Natural killer cell treated with Interleukin-12 subunit alpha and Interleukin-12 subunit beta and Interleukin-15 and Interleukin-18, amount 100 ng/mL, for 72 hours (primary cell): ENCODE measurements around the gene DYNC1H1. TPM values are rescaled to one million over a fixed set of nuclear protein-coding genes. Genes with fewer than 3 reads are reported as not detected.

Source experiments
- ATAC-seq, 2 donors: fragments of 150-1000 bp; cut with Tn5 transposase in 1 of 2; sonication (Bioruptor Pico), chemical (Tn5 transposase) in 1 of 2; 2 replicates each; pipeline ENCODE4 v1.10.0; 2021
- DNase-seq: peaks from one replicate; pipeline ENCODE4 v3.0.0; 2022; ENCODE audit warnings: low spot score
- H3K27ac Mint-ChIP-seq, 2 donors: 1 replicate in 1 of 2; 2 replicates in 1 of 2; pipeline ENCODE4 v1.8.0; 2022; ENCODE audit warnings: mixed read lengths in 2 of 2, mild to moderate bottlenecking in 1 of 2, moderate library complexity in 1 of 2
- H3K27me3 Mint-ChIP-seq, 2 donors: 1 replicate in 1 of 2; 2 replicates in 1 of 2; pipeline ENCODE4 v1.8.0; 2022; ENCODE audit warnings: mixed read lengths in 2 of 2
- H3K36me3 Mint-ChIP-seq: one replicate; pipeline ENCODE4 v1.8.0; 2022; ENCODE audit warnings: mixed read lengths
- H3K4me1 Mint-ChIP-seq, 2 donors: 1 replicate in 1 of 2; 2 replicates in 1 of 2; pipeline ENCODE4 v1.8.0; 2022; ENCODE audit warnings: low read depth in 2 of 2, mixed read lengths in 2 of 2, mild to moderate bottlenecking in 1 of 2
- H3K4me3 Mint-ChIP-seq: one replicate; pipeline ENCODE4 v1.8.0; 2022; ENCODE audit warnings: mixed read lengths
- H3K9me3 Mint-ChIP-seq: 2 replicates; pipeline ENCODE4 v1.8.0; 2022; ENCODE audit warnings: mixed read lengths
- total RNA-seq, 2 donors: library from RNA; stranded (reverse); gene quantifications; one replicate each; pipeline ENCODE4 v1.2.3, GENCODE V29; 2022

DYNC1H1 gene
- total RNA-seq, 2 donors from 2014 or later = 322 to 415 TPM

DNA sequence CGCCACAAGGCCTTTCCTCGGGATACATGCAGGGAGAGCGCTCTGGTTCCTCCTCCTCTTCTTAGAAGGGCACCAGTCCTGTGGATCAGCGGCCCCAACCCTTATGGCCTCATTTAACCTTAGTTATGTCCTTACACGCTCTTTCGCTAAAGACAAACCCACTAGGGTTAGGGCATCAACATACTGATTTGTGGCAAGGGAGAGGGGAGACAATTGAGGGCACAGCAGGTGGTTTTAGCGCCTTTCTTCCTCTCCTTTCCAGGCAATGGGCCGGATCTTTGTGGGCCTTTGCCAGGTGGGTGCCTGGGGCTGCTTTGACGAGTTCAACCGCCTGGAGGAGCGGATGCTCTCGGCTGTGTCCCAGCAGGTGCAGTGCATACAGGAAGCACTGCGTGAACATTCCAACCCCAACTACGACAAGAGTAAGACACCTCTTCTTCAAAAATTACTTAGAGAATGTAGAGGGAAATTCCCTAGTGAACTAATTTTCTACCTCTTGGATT lies 43.6 kb downstream of the DYNC1H1 start:
- Mint-ChIP-seq H3K9me3 (no peaks in the 10 kb centered on the region), H3K27me3 (no peaks in the 10 kb centered on the region), H3K36me3 (peaks cover 30% of the 10 kb centered on the region), H3K27ac (no peak overlapping the region), H3K4me3 (no peak overlapping the region), H3K4me1 (no peaks in the 10 kb centered on the region)
- DNase-seq (no peak), ATAC-seq (no peak)

DNA sequence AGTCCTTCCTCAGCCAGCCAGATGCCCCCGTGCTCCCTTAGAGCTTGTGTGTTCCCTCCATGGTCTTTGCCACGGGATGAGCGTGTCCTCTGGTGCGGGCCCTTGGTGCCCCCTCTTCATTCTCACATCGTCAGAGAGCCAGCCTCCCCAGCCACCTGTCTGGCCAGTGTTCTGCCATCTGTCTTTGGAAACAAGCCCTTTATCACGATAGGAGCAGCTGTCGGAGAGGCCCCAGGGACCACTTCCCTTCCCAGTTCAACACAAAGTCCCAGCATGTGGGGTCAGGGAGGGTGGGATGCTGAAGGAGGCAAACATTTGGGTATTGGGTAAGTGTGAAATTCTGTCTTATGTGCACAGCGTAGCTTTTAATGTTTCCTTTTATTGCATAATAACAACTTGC lies 44.5 kb downstream of the DYNC1H1 start:
- Mint-ChIP-seq H3K27me3 (no peaks in the 10 kb centered on the region), H3K4me1 (no peaks in the 10 kb centered on the region), H3K27ac (no peak overlapping the region), H3K4me3 (no peak overlapping the region), H3K36me3 (peaks cover 38% of the 10 kb centered on the region), H3K9me3 (no peaks in the 10 kb centered on the region)
- DNase-seq = no peak
- ATAC-seq = no peak

DNA sequence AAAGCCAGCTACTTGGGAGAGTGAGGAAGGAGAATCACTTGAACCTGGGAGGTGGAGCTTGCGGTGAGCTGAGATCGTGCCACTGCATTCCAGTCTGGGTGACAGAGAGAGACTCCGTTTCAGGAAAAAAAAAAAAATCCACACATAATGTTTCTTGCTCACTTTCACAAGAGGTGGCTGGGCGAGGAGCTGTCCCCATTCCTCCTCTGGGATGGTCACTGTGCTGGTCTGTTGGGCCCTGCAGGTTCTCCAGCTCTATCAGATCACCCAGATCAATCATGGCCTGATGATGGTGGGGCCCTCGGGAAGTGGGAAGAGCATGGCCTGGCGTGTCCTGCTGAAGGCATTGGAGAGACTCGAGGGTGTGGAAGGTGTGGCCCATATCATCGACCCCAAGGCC lies 47.3 kb downstream of the DYNC1H1 start:
- Mint-ChIP-seq H3K36me3 (peaks cover 42% of the 10 kb centered on the region), H3K9me3 (no peaks in the 10 kb centered on the region), H3K27me3 (no peaks in the 10 kb centered on the region), H3K4me1 (no peaks in the 10 kb centered on the region), H3K4me3 (no peak overlapping the region), H3K27ac (no peak overlapping the region)
- no peak for DNase-seq
- ATAC-seq = no peak

DNA sequence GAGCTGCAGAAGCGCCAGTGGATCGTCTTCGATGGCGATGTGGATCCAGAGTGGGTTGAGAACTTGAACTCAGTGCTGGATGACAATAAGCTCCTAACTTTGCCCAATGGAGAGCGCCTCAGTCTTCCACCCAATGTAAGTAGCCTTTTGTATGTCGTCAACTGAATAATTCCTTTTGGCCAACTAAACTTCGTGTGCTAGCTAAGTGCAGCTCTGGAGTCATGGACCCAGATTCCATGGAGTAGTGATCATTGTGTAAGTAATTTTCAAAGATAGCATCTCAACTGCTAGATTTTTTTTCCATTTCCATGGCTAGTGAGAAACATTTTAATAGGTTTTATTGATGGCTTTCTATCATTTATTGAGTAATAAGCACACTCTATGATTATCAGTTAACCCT lies 48.0 kb downstream of the DYNC1H1 start:
- H3K27ac Mint-ChIP-seq = no peak overlapping the region
- ATAC-seq (no peak), DNase-seq (no peak)
- no peaks in the 10 kb centered on the region for H3K9me3 Mint-ChIP-seq
- H3K36me3 Mint-ChIP-seq = peaks cover 37% of the 10 kb centered on the region
- no peaks in the 10 kb centered on the region for H3K27me3 Mint-ChIP-seq
- H3K4me1 Mint-ChIP-seq = no peaks in the 10 kb centered on the region
- H3K4me3 Mint-ChIP-seq = no peak overlapping the region

DNA sequence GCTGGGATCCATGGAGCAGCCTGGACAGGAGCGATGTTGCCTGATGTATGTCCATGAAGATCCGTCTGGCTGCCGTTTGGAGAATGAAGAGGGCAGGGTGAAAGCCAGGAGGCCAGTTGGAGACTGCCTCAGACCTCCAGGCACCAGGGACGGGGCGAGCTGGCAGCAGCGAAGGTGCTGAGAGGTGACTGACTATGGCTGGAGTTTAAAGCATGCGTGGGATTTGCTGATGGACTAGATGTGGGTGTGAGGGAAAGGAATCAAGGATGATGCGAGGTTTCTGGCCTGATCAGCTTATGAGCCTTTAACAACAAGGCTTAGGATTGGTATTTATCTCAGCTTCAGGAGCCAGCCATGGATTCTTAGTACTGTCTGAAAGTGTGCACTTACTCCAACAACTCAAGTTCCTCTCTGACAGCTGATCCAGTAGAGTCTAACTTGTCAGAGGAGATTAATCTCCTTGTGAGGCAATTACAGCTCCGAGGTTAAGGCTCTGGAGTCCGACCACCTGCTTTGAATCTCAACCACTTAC lies 49.4 kb downstream of the DYNC1H1 start:
- Mint-ChIP-seq H3K4me3 (no peak overlapping the region), H3K27ac (no peak overlapping the region), H3K27me3 (no peaks in the 10 kb centered on the region), H3K36me3 (peaks cover 36% of the 10 kb centered on the region), H3K9me3 (no peaks in the 10 kb centered on the region), H3K4me1 (no peaks in the 10 kb centered on the region)
- ATAC-seq = no peak
- DNase-seq = no peak

DNA sequence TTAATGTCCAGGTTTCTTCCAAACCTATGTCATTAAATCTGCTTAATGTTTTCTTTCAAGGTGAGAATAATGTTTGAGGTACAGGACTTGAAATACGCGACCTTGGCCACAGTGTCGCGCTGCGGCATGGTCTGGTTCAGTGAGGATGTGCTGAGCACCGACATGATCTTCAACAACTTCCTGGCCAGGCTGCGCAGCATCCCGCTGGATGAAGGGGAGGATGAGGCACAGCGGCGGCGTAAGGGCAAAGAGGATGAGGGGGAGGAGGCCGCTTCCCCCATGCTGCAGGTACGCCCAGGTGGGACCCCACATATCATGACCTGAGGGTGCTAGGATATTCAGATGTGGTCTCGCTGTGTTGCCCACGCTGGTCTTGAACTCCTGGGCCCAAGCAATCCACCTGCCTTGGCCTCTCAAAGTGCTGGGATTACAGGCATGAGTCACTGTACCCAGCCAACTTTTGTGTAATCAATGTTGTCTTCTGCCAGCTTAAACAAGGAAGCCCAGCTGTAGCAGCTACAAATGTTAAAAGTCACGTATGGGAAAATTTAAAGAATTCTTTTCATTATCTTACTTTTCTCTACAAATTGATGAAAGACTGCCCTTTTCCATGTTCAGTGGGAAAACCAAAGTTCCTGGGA lies 50.8 kb downstream of the DYNC1H1 start:
- DNase-seq = no peak
- H3K27ac Mint-ChIP-seq = no peak overlapping the region
- ATAC-seq = no peak
- H3K36me3 Mint-ChIP-seq = peaks cover 35% of the 10 kb centered on the region
- H3K4me3 Mint-ChIP-seq = no peak overlapping the region
- no peaks in the 10 kb centered on the region for H3K9me3 Mint-ChIP-seq
- H3K4me1 Mint-ChIP-seq = no peaks in the 10 kb centered on the region
- no peaks in the 10 kb centered on the region for H3K27me3 Mint-ChIP-seq

DNA sequence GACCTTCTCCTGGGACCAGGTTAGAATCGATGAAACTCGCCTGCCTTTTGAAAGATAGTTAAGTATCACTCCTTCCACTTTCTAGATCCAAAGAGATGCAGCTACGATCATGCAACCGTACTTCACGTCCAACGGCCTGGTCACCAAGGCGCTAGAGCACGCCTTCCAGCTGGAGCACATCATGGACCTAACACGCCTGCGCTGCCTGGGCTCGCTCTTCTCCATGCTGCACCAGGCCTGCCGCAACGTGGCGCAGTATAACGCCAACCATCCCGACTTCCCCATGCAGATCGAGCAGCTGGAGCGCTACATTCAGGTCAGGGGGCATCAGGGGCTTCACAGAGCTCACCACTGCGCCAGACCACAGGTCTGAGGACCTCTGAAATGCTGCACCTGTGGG lies 51.4 kb downstream of the DYNC1H1 start:
- DNase-seq (no peak), ATAC-seq (no peak)
- Mint-ChIP-seq H3K4me1 (no peaks in the 10 kb centered on the region), H3K27ac (no peak overlapping the region), H3K36me3 (peaks cover 34% of the 10 kb centered on the region), H3K27me3 (no peaks in the 10 kb centered on the region), H3K4me3 (no peak overlapping the region), H3K9me3 (no peaks in the 10 kb centered on the region)

DNA sequence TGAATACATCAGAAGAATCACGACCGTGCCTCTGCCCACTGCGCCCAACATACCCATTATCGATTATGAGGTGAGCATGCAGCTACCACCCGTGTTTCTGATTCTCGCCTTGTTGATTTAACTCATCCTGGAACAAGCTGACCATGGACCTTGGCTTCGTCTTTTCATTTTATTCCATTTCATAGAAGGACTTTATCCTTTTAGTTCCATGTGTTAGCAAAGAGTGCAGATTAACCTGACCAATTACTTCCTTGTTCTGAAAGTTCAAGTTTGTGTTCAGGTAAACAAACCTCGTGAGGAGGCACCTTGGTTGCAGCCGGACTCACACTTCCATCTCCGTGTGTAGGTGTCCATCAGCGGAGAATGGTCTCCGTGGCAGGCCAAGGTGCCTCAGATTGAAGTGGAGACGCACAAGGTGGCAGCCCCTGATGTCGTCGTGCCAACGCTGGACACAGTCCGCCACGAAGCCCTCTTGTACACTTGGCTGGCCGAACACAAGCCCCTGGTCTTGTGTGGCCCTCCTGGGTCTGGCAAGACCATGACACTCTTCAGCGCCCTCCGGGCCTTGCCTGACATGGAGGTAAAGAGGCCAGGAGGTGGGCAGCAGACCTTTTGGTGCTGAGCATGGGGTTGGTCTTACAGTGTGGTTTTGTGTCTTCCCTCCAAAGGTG lies 52.2 kb downstream of the DYNC1H1 start:
- no peak overlapping the region for H3K4me3 Mint-ChIP-seq
- ATAC-seq = no peak
- no peaks in the 10 kb centered on the region for H3K9me3 Mint-ChIP-seq
- no peak overlapping the region for H3K27ac Mint-ChIP-seq
- no peak for DNase-seq
- H3K4me1 Mint-ChIP-seq = no peaks in the 10 kb centered on the region
- H3K27me3 Mint-ChIP-seq = no peaks in the 10 kb centered on the region
- peaks cover 33% of the 10 kb centered on the region for H3K36me3 Mint-ChIP-seq

DNA sequence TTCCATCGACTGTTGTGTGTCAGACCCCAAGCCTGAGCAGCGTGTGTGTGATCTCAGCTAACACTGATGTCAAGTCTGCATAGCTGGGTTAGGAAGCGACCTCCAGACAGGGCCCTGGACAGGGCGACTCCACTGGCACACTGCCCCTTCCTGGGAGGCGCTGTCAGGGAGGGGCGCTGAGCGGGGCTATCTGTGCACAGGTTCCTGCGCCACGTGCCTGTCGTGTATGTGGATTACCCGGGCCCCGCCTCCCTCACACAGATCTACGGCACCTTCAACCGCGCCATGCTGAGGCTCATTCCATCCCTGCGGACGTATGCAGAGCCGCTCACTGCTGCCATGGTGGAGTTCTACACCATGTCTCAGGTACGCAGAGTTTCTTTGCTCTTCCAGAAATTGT lies 53.9 kb downstream of the DYNC1H1 start:
- Mint-ChIP-seq H3K4me1 (no peaks in the 10 kb centered on the region), H3K27me3 (no peaks in the 10 kb centered on the region), H3K36me3 (peaks cover 21% of the 10 kb centered on the region), H3K4me3 (no peak overlapping the region), H3K9me3 (no peaks in the 10 kb centered on the region), H3K27ac (no peak overlapping the region)
- no peak for ATAC-seq
- DNase-seq = no peak

DNA sequence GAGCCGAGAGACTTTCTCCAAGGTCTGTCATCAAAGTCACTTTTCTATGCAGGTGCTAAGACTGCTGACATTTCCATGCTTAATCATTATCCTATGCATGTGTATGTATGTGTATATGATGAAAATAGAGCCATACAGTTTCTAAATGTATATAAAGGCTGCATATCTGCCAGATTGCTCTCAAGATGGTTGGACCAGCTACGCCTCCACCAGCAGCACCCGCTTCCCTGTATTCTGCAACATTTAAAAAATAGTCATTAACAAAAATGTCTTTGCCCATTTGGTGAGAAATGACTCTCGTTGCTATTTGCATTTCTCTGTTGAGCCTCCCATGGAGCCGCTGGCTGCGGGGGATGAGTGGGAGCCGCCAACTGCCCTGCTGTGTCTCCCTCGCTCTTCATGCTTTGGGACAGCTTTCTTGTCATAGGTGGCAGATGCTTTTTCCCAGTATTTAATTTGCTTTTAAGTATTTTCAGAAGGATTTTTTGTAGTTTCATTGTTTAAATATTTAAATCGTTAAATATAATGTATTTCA lies 54.7 kb downstream of the DYNC1H1 start:
- no peaks in the 10 kb centered on the region for H3K4me1 Mint-ChIP-seq
- H3K9me3 Mint-ChIP-seq = no peaks in the 10 kb centered on the region
- no peak overlapping the region for H3K4me3 Mint-ChIP-seq
- no peak overlapping the region for H3K27ac Mint-ChIP-seq
- DNase-seq = no peak
- H3K27me3 Mint-ChIP-seq = no peaks in the 10 kb centered on the region
- H3K36me3 Mint-ChIP-seq = peaks cover 18% of the 10 kb centered on the region
- ATAC-seq = no peak

DNA sequence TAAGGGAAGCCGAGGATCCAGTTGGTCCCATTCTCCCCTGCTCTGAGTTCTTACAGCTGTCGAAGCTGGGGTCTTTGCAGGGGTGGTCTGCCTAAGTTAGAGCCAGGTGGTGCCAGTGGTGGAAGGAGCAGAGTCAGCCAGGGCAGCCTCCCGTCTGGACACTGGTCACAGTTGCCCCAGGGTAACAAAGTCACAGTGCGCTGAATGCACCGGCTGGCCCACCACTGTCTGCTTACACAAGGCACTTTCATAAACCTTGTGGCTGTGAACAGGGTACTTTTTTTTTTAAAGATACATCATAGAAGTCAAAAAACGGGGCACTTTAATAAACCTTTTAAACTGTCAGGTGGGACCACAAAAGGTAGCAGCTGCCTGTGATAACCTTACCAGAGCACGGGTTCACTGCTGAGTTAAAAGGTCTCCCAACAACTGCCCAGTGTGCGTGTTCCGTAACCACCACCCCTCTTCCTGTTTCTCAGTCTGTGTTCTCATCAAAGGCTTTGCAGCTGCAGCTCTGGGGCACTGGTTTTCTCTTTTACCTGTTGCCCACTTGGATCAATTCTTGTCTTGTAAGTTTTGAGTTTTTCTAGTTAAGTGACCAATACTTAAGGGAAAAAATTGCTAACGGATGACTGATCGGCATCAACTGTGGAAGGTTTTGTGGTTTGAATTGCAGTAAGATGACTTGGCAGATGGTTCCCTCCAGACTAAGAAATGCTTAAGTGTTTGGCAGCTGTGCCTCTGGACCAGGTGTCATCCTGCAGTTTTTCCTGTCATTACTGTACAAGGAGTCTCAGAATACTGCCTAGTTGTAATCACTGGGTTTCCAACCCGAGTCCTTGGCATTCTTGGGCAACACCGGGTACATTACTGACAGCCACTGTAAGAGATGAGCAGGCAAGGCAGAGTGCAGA lies 55.9 kb downstream of the DYNC1H1 start:
- DNase-seq (no peak), ATAC-seq (peak; percentile 69 to 71)
- Mint-ChIP-seq H3K9me3 (no peaks in the 10 kb centered on the region), H3K4me3 (no peak overlapping the region), H3K36me3 (peaks cover 21% of the 10 kb centered on the region), H3K27me3 (no peaks in the 10 kb centered on the region), H3K4me1 (no peaks in the 10 kb centered on the region), H3K27ac (peak overlapping the region; percentile 57 to 61)

DNA sequence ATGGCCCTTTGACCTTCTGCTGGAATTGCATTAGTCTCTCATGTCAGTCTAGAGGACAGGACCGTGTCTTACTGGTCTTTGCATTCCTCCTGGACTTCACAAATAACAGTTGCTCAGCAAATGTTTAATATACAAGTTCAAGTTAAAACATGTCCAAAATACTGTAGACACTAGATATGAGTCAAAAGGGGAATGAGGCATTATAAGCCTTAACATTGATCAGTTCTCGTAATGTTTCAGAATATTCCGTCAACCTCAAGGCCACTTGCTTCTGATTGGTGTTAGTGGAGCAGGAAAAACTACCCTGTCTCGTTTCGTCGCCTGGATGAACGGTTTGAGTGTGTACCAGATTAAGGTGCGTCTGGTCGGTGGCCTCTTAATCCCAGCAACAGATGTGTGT lies 62.6 kb downstream of the DYNC1H1 start:
- H3K4me1 Mint-ChIP-seq = peaks cover 2 to 5% of the 10 kb centered on the region in 2 donors
- peak overlapping the region in 1 of 2 donors; percentile 55 for H3K27ac Mint-ChIP-seq
- DNase-seq (no peak), ATAC-seq (no peak)
- no peak overlapping the region for H3K4me3 Mint-ChIP-seq
- no peaks in the 10 kb centered on the region for H3K9me3 Mint-ChIP-seq
- H3K36me3 Mint-ChIP-seq = peaks cover 33% of the 10 kb centered on the region
- no peaks in the 10 kb centered on the region for H3K27me3 Mint-ChIP-seq

DNA sequence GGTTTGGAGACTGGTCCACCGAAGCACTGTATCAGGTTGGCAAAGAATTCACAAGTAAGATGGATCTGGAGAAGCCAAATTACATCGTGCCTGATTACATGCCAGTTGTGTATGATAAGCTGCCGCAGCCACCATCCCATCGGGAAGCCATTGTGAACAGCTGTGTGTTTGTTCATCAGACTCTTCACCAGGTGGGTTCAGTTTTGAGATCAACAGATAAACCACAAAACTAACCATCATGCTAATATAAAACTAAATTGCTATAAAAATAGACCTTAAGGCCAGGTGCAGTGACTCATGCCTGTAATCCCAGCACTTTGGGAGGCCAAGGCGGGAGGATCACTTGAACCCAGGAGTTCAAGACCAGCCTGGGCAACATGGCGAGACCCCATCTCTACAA lies 63.6 kb downstream of the DYNC1H1 start:
- Mint-ChIP-seq H3K4me1 (peaks cover 2 to 5% of the 10 kb centered on the region in 2 donors), H3K4me3 (no peak overlapping the region), H3K27me3 (no peaks in the 10 kb centered on the region), H3K9me3 (no peaks in the 10 kb centered on the region), H3K27ac (no peak overlapping the region), H3K36me3 (peaks cover 33% of the 10 kb centered on the region)
- DNase-seq (no peak), ATAC-seq (no peak)
